ENCODE measurements around the gene RNF128.

RNF128 gene, protein sequence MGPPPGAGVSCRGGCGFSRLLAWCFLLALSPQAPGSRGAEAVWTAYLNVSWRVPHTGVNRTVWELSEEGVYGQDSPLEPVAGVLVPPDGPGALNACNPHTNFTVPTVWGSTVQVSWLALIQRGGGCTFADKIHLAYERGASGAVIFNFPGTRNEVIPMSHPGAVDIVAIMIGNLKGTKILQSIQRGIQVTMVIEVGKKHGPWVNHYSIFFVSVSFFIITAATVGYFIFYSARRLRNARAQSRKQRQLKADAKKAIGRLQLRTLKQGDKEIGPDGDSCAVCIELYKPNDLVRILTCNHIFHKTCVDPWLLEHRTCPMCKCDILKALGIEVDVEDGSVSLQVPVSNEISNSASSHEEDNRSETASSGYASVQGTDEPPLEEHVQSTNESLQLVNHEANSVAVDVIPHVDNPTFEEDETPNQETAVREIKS

GRCh38 chrX:106726485-106727437 is at the start of gene RNF128:
TSS of gene RNF128 (plus strand) at chrX:106726701. CDS start at chrX:106726914, 213 bp downstream.
- TF ChIP-seq, protein P1, sequence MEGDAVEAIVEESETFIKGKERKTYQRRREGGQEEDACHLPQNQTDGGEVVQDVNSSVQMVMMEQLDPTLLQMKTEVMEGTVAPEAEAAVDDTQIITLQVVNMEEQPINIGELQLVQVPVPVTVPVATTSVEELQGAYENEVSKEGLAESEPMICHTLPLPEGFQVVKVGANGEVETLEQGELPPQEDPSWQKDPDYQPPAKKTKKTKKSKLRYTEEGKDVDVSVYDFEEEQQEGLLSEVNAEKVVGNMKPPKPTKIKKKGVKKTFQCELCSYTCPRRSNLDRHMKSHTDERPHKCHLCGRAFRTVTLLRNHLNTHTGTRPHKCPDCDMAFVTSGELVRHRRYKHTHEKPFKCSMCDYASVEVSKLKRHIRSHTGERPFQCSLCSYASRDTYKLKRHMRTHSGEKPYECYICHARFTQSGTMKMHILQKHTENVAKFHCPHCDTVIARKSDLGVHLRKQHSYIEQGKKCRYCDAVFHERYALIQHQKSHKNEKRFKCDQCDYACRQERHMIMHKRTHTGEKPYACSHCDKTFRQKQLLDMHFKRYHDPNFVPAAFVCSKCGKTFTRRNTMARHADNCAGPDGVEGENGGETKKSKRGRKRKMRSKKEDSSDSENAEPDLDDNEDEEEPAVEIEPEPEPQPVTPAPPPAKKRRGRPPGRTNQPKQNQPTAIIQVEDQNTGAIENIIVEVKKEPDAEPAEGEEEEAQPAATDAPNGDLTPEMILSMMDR (IDR thresholded peaks at IDR 0.05; ENCODE audit: low read depth, low read length, missing control alignments): no peak
- no peaks in the 10 kb centered on the region for H3K27me3 ChIP-seq (replicated peaks)
- in situ Hi-C loops (cut with HindIII; ENCODE audit: low pct_ligation_motif_present, low sequenced_read_pairs): no loop called here
- no peak within 1 kb of the TSS for H3K27ac ChIP-seq
- no peaks in the 10 kb centered on the region for H3K36me3 ChIP-seq (replicated peaks)
- DNase-seq: peak; percentile 11
- peak within 1 kb of the TSS; percentile 66 for H3K4me3 ChIP-seq (ENCODE audit: low read depth, low read length)

DNA sequence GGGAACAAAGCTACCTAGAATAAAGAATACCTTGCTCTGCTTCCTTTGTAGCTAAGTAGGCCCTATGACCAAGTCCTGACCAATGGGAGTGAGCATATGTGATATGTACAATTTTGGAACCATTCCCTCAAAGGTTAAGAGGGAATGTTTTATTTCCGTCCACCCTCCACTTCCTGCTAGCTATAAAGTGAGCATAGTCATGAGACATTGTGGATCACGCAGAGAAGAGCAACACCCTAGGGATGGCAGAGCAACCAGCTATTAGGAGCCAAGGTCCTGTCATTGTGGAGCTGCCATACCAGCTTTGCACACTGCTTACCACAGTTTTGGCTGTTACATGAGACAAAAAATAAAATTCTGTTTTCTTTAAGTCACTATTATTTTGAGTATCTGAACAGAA is 45.8 kb upstream of the RNF128 start:
- DNase-seq: no peak
- in situ Hi-C loops (cut with HindIII; ENCODE audit: low pct_ligation_motif_present, low sequenced_read_pairs): no loop called here
- H3K36me3 ChIP-seq (replicated peaks): no peaks in the 10 kb centered on the region
- TF ChIP-seq, protein P1 (IDR thresholded peaks at IDR 0.05; ENCODE audit: low read depth, low read length, missing control alignments): no peak
- no peaks in the 10 kb centered on the region for H3K27me3 ChIP-seq (replicated peaks)
- H3K27ac ChIP-seq: no peak overlapping the region
- H3K4me3 ChIP-seq (ENCODE audit: low read depth, low read length): no peak overlapping the region

DNA sequence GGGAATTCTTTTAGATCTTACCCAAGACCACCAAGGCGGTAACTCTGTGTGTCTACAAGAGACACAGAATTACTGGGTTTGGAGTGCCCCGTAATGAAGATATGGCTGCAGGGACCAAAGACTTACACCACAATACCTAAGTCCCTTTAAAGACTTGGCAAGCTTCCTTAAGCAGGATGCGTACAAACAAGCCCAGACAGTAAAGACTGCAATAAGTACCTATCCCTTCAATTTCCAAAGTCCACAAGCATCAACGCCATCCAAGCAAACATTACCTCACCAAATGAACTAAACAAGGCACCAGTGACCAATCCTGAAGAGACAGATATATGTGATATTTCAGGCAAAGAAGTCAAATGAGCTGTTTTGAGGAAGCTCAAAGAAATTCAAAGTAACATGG is 42.3 kb upstream of the RNF128 start:
- H3K36me3 ChIP-seq (replicated peaks): no peaks in the 10 kb centered on the region
- H3K27ac ChIP-seq: no peak overlapping the region
- DNase-seq: no peak
- TF ChIP-seq, protein P1 (IDR thresholded peaks at IDR 0.05; ENCODE audit: low read depth, low read length, missing control alignments): no peak
- in situ Hi-C loops (cut with HindIII; ENCODE audit: low pct_ligation_motif_present, low sequenced_read_pairs): no loop called here
- no peak overlapping the region for H3K4me3 ChIP-seq (ENCODE audit: low read depth, low read length)
- H3K27me3 ChIP-seq (replicated peaks): no peaks in the 10 kb centered on the region

DNA sequence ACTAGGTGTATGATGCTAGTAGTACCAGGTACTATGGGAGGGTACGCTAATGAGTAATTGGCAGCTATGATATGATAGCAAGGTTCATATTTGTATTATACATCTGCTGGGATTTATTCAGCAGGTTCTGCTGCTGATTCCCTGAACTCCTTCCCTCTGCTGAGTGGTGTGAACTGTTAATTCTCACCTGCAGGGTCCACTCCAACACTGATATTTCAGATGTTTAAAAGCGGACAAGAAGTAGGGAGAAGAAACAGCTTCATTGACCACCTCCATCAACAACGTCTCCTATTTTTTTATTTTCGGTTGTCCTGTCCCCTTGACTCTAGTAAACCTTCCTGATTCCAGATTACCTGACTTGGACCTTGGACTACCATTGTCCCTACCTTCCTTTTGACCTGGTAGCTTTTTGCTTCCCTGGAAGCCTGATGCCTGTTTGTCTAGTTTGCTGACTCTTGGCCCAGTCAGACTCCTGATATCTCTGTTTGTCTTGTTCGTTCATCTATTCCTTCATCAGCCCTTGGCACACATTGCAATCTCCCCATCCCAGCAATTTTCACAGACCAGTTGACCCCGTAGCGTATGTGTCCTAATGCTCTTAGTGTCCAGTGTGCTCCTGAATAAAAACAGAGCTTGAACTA is 34.0 kb upstream of the RNF128 start:
- Histone ChIP-seq H3K36me3 (replicated peaks) (no peaks in the 10 kb centered on the region), H3K27me3 (replicated peaks) (no peaks in the 10 kb centered on the region), H3K27ac (no peak overlapping the region), H3K4me3 (ENCODE audit: low read depth, low read length) (no peak overlapping the region)
- in situ Hi-C loops (cut with HindIII; ENCODE audit: low pct_ligation_motif_present, low sequenced_read_pairs): no loop called here
- TF ChIP-seq, protein P1 (IDR thresholded peaks at IDR 0.05; ENCODE audit: low read depth, low read length, missing control alignments): no peak
- DNase-seq: no peak

DNA sequence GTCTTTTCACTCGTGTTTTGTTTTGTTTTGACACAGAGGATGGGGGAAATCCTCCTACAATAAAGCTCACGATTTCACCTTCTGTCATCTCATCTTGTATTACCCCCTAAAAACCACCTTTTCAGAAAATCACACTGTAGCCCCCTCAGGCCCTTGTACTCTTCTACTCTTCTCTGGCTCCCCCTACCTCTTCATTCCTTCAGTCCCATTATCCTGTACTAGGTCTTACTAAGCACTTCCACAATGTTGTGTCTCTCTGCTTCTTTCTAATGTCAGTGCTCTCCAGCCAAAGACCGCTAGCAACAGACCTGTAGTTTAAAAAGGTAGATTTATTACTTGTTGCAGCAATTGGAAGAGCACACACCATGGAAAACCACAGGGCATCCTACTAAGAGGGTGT is 30.0 kb upstream of the RNF128 start:
- Histone ChIP-seq H3K4me3 (ENCODE audit: low read depth, low read length) (no peak overlapping the region), H3K27me3 (replicated peaks) (no peaks in the 10 kb centered on the region), H3K27ac (no peak overlapping the region), H3K36me3 (replicated peaks) (no peaks in the 10 kb centered on the region)
- no peak for DNase-seq
- in situ Hi-C loops (cut with HindIII; ENCODE audit: low pct_ligation_motif_present, low sequenced_read_pairs): no loop called here
- TF ChIP-seq, protein P1 (IDR thresholded peaks at IDR 0.05; ENCODE audit: low read depth, low read length, missing control alignments): no peak

All from brain microvascular endothelial cell (primary cell).